GM12891 (cell line): ENCODE data around the gene OR1E2.

Experiments used
- POLR2A ChIP-seq: IDR thresholded peaks from 2 replicates; pipeline ENCODE4 v1.6.1; 2011; ENCODE audit warnings: low read depth, low read length, control low read depth
- POLR2AphosphoS5 ChIP-seq: IDR thresholded peaks from 2 replicates; pipeline ENCODE4 v1.6.1; 2011; ENCODE audit warnings: low read depth, low read length, control low read depth

DNA sequence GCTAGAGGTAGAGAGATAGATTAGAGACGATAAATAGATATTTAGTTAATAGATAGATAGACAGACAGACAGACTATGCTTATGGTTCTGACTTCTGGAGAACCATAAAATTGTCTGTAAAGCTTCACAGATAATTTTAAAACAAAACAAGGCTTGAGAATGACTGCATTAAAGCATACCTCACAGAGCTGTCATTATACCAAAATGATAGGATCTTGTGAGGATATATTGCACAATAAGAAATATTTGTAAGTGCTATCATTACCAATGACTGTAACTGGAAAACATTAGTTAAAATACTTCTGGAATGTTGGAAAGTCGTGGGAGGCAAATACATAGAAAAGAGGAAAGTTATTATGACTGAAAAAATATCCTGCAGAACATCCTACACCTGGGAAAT, 31.9 kb downstream of the OR1E2 start:
- TF ChIP-seq POLR2AphosphoS5 = no peak
- TF ChIP-seq POLR2A = no peak
